ENCODE data around the gene CBX1.

Gene CBX1

GRCh38 chr17:48144976-48145798, 43.9 kb upstream of the CBX1 start:
- H3K9me3 ChIP-seq: no peaks in the 10 kb centered on the region
- no peak overlapping the region for H3K4me3 ChIP-seq (ENCODE audit: low read depth, low read length)
- H3K36me3 ChIP-seq: no peaks in the 10 kb centered on the region
- no peak for DNase-seq
- peaks cover 5% of the 10 kb centered on the region; the same call in 1 of the 2 replicates for H3K4me1 ChIP-seq
- TF ChIP-seq CTCF (IDR thresholded peaks at IDR 0.05; ENCODE audit: low read depth, low read length): no peak
- H3K27me3 ChIP-seq: peaks cover 92% of the 10 kb centered on the region

GRCh38 chr17:48144231-48144630, 43.0 kb upstream of the CBX1 start:
- H3K36me3 ChIP-seq: no peaks in the 10 kb centered on the region
- H3K27me3 ChIP-seq: peaks cover 92% of the 10 kb centered on the region
- DNase-seq: no peak
- no peak for TF ChIP-seq CTCF (IDR thresholded peaks at IDR 0.05; ENCODE audit: low read depth, low read length)
- no peaks in the 10 kb centered on the region for H3K9me3 ChIP-seq
- H3K4me3 ChIP-seq (ENCODE audit: low read depth, low read length): no peak overlapping the region
- H3K4me1 ChIP-seq: peaks cover 5% of the 10 kb centered on the region; the same call in 1 of the 2 replicates

- Histone ChIP-seq H3K9me3 (no peaks in the 10 kb centered on the region), H3K4me1 (peaks cover 4% of the 10 kb centered on the region; the same call in 1 of the 2 replicates), H3K27me3 (peaks cover 92% of the 10 kb centered on the region), H3K36me3 (no peaks in the 10 kb centered on the region), H3K4me3 (ENCODE audit: low read depth, low read length) (no peak overlapping the region)
- TF ChIP-seq CTCF (IDR thresholded peaks at IDR 0.05; ENCODE audit: low read depth, low read length): no peak
- DNase-seq: no peak
Measured at GRCh38 chr17:48143629-48144028, 42.4 kb upstream of the CBX1 start.

- Histone ChIP-seq H3K9me3 (no peaks in the 10 kb centered on the region), H3K4me1 (0 out of 2 replicates have a peak, but pooled peaks cover 6% of the 10 kb centered on the region), H3K36me3 (no peaks in the 10 kb centered on the region), H3K27me3 (peaks cover 79% of the 10 kb centered on the region), H3K4me3 (ENCODE audit: low read depth, low read length) (no peak overlapping the region)
- DNase-seq: no peak
- no peak for TF ChIP-seq CTCF (IDR thresholded peaks at IDR 0.05; ENCODE audit: low read depth, low read length)
Measured at GRCh38 chr17:48139944-48140343, 38.7 kb upstream of the CBX1 start.

GRCh38 chr17:48137656-48138055, 36.4 kb upstream of the CBX1 start:
- peaks cover 60% of the 10 kb centered on the region for H3K27me3 ChIP-seq
- no peak for DNase-seq
- H3K4me1 ChIP-seq: 0 out of 2 replicates have a peak, but pooled peaks cover 6% of the 10 kb centered on the region
- H3K36me3 ChIP-seq: no peaks in the 10 kb centered on the region
- no peak overlapping the region for H3K4me3 ChIP-seq (ENCODE audit: low read depth, low read length)
- no peak for TF ChIP-seq CTCF (IDR thresholded peaks at IDR 0.05; ENCODE audit: low read depth, low read length)
- H3K9me3 ChIP-seq: no peaks in the 10 kb centered on the region

GRCh38 chr17:48134912-48135480, 33.7 kb upstream of the CBX1 start:
- peaks cover 10% of the 10 kb centered on the region; the same call in 1 of the 2 replicates for H3K4me1 ChIP-seq
- no peak overlapping the region for H3K4me3 ChIP-seq (ENCODE audit: low read depth, low read length)
- H3K27me3 ChIP-seq: peaks cover 33% of the 10 kb centered on the region
- no peak for DNase-seq
- no peaks in the 10 kb centered on the region for H3K9me3 ChIP-seq
- H3K36me3 ChIP-seq: no peaks in the 10 kb centered on the region
- peak; percentile 39 for TF ChIP-seq CTCF (IDR thresholded peaks at IDR 0.05; ENCODE audit: low read depth, low read length)

Measured in BE2C (cell line).